GM18520 (cell line): ENCODE data around the gene OR5A1.

Source experiments
- ATAC-seq: cut with Tn5 transposase; IDR thresholded peaks from one replicate; pipeline ENCODE4 v1.9.1; 2021; ENCODE audit not compliant: unreplicated experiment

Gene OR5A1

GRCh38 chr11:59475176-59475575 lies 38.9 kb downstream of the OR5A1 start:
- ATAC-seq = no peak

- no peak for ATAC-seq
These were observed 43.6 kb downstream of the OR5A1 start for GRCh38 chr11:59479906-59480305.

DNA sequence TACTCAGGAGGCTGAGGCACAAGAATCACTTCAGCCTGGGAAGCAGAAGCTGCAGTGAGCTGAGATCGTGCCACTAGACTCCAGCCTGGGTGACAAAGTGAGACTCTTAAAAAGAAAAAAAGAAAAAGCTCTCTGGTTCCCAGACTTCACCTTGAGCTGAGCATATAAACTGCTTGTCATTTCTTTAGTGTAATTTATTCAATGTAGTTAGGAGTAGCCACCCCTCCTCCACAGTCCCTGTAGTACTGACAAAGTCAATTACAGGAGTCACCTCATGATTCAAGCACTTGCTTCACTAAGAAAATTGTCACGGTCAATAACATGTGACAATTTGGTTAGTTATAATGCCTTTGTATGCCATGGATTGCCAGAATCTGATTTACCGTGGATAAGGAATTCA lies 44.1 kb downstream of the OR5A1 start:
- ATAC-seq = no peak
